H1 (cell line): ENCODE data around the gene VPS13A. TPM values are rescaled to one million over a fixed set of nuclear protein-coding genes. Genes with fewer than 3 reads are reported as not detected.

ENCODE experiments used
- CTCF ChIA-PET: fragments of 300-600 bp; sonication (Branson Sonifier 250); formaldehyde crosslinking; loops from one replicate; lab custom pipeline; 2021; ENCODE audit not compliant: partially characterized antibody; lab: Charles Lee
- POLR2A ChIA-PET: fragments of 300-600 bp; sonication (Branson Sonifier 250); formaldehyde crosslinking; loops from one replicate; lab custom pipeline; 2021; ENCODE audit warnings: inconsistent platforms; ENCODE audit not compliant: partially characterized antibody; lab: Charles Lee
- DNase-seq, 2 experiments: peaks; one replicate each; pipeline versions ENCODE4 v3.0.0 to v3.0.0-alpha.2; 2010 to 2022; ENCODE audit warnings: low spot score in 2 of 2, low read depth in 1 of 2, mixed read lengths in 1 of 2
- FAIRE-seq: peaks from 2 replicates; lab custom pipeline; 2011; peaks lifted over from hg19 to GRCh38; lab: Jason Lieb, UNC
- H2AFZ ChIP-seq: 2 replicates; pipeline ENCODE4 v1.8.1; 2012; ENCODE audit warnings: low read length, inconsistent platforms
- H2AK5ac ChIP-seq: 2 replicates; pipeline ENCODE4 v1.6.1; 2013; ENCODE audit warnings: low read depth, low read length
- H2BK120ac ChIP-seq: replicated peaks from 2 replicates; pipeline ENCODE3; 2013; ENCODE audit warnings: low read depth, low read length, inconsistent platforms
- H2BK12ac ChIP-seq: 2 replicates; pipeline ENCODE4 v1.6.1; 2013; ENCODE audit warnings: low read depth, low read length
- H2BK15ac ChIP-seq: 2 replicates; pipeline ENCODE4 v1.6.1; 2013; ENCODE audit warnings: low read length
- H2BK20ac ChIP-seq: 2 replicates; pipeline ENCODE4 v1.6.1; 2013; ENCODE audit warnings: low read length
- H2BK5ac ChIP-seq: 2 replicates; pipeline ENCODE4 v1.6.1; 2013; ENCODE audit warnings: low read depth, low read length
- H3K14ac ChIP-seq: 2 replicates; pipeline ENCODE4 v1.6.1; 2013; ENCODE audit warnings: inconsistent platforms; ENCODE audit not compliant: insufficient read length
- H3K18ac ChIP-seq: 2 replicates; pipeline ENCODE4 v1.6.1; 2013; ENCODE audit warnings: low read length; ENCODE audit errors: extremely low read depth
- H3K23ac ChIP-seq: 2 replicates; pipeline ENCODE4 v1.6.1; 2013; ENCODE audit warnings: inconsistent platforms; ENCODE audit not compliant: insufficient read length
- H3K23me2 ChIP-seq: 2 replicates; pipeline ENCODE4 v1.6.1; 2013; ENCODE audit warnings: low read depth, low read length
- H3K27ac ChIP-seq: 2 replicates; pipeline ENCODE4 v1.6.1; 2011; ENCODE audit warnings: low read depth, low read length, inconsistent platforms
- H3K27me3 ChIP-seq, 4 experiments: replicated peaks in 1 of 4; 1 replicate in 1 of 4; 2 replicates in 3 of 4; pipeline versions ENCODE4 v1.6.1 to v1.8.1; 2011 to 2013; ENCODE audit warnings: low read length in 3 of 4, mild to moderate bottlenecking in 3 of 4, inconsistent platforms in 2 of 4, mixed read lengths in 2 of 4, moderate library complexity in 1 of 4; ENCODE audit not compliant: control insufficient read depth in 3 of 4, insufficient read depth in 3 of 4; ENCODE audit errors: extremely low read depth in 1 of 4
- H3K36me3 ChIP-seq, 4 experiments: 2 replicates each; pipeline versions ENCODE4 v1.6.1 to v1.8.1; 2011 to 2013; ENCODE audit warnings: mild to moderate bottlenecking in 4 of 4, low read length in 3 of 4, moderate library complexity in 2 of 4, control low read depth in 1 of 4, inconsistent platforms in 1 of 4; ENCODE audit not compliant: insufficient read depth in 4 of 4, control insufficient read depth in 2 of 4
- H3K4ac ChIP-seq: replicated peaks from 2 replicates; pipeline ENCODE3; 2013; ENCODE audit warnings: low read length, low read depth, mixed read lengths, inconsistent platforms; ENCODE audit not compliant: insufficient read length
- H3K4me1 ChIP-seq, 4 experiments: replicated peaks in 1 of 4; 1 replicate in 1 of 4; 2 replicates in 3 of 4; pipeline versions ENCODE4 v1.6.1 to v1.8.1; 2011 to 2013; ENCODE audit warnings: low read length in 3 of 4, inconsistent platforms in 2 of 4, mixed read lengths in 1 of 4; ENCODE audit not compliant: insufficient read depth in 4 of 4, control insufficient read depth in 3 of 4
- H3K4me2 ChIP-seq, 2 experiments: 2 replicates each; pipeline versions ENCODE4 v1.6.1 to v1.8.1; 2011 to 2013; ENCODE audit warnings: low read depth in 2 of 2, low read length in 2 of 2, control low read depth in 1 of 2, inconsistent platforms in 1 of 2, mild to moderate bottlenecking in 1 of 2; ENCODE audit not compliant: insufficient read depth in 1 of 2
- H3K4me3 ChIP-seq, 4 experiments: fragments of 200-600, 300-600 bp in 1 of 4; sonication (generic), shearing (Covaris generic), sonication (Bioruptor Twin) in 1 of 4; 2 replicates each; pipeline versions ENCODE4 v1.5.1 to v1.8.1; 2011 to 2016; ENCODE audit warnings: low read length in 4 of 4, low read depth in 3 of 4, control low read depth in 2 of 4, inconsistent platforms in 2 of 4, mild to moderate bottlenecking in 2 of 4, mixed read lengths in 1 of 4, moderate library complexity in 1 of 4; ENCODE audit not compliant: insufficient read depth in 2 of 4; ENCODE audit errors: extremely low read depth in 1 of 4
- H3K56ac ChIP-seq: replicated peaks from 2 replicates; pipeline ENCODE3; 2013; ENCODE audit warnings: low read depth, mild to moderate bottlenecking, mixed read lengths, low read length, inconsistent platforms; ENCODE audit not compliant: insufficient read length
- H3K79me1 ChIP-seq: 2 replicates; pipeline ENCODE4 v1.6.1; 2013; ENCODE audit warnings: low read depth, low read length, control low read depth
- H3K79me2 ChIP-seq, 2 experiments: 2 replicates each; pipeline versions ENCODE4 v1.6.1 to v1.8.1; 2012 to 2013; ENCODE audit warnings: low read length in 2 of 2, mild to moderate bottlenecking in 2 of 2, inconsistent platforms in 1 of 2; ENCODE audit not compliant: insufficient read depth in 2 of 2, control insufficient read depth in 1 of 2
- H3K9ac ChIP-seq, 4 experiments: replicated peaks in 1 of 4; 1 replicate in 1 of 4; 2 replicates in 3 of 4; pipeline versions ENCODE4 v1.6.1 to v1.8.1; 2011 to 2013; ENCODE audit warnings: low read depth in 3 of 4, low read length in 3 of 4, control low read depth in 2 of 4, mild to moderate bottlenecking in 2 of 4, moderate library complexity in 2 of 4, inconsistent platforms in 1 of 4; ENCODE audit errors: extremely low read depth in 1 of 4
- H3K9me3 ChIP-seq, 2 experiments: 2 replicates each; pipeline versions ENCODE4 v1.6.1 to v1.8.1; 2012 to 2013; ENCODE audit warnings: mild to moderate bottlenecking in 2 of 2, moderate library complexity in 2 of 2, control low read depth in 1 of 2, inconsistent platforms in 1 of 2, low read depth in 1 of 2, low read length in 1 of 2, mixed read lengths in 1 of 2; ENCODE audit not compliant: insufficient read depth in 2 of 2
- H4K20me1 ChIP-seq, 2 experiments: replicated peaks in 1 of 2; 2 replicates each; pipeline versions ENCODE3 to v1.8.1; 2011 to 2013; ENCODE audit warnings: inconsistent platforms in 2 of 2, low read length in 2 of 2, mild to moderate bottlenecking in 1 of 2; ENCODE audit not compliant: insufficient read depth in 2 of 2, control insufficient read depth in 1 of 2
- H4K5ac ChIP-seq: 2 replicates; pipeline ENCODE4 v1.6.1; 2013; ENCODE audit warnings: low read length, low read depth, mixed read lengths, inconsistent platforms; ENCODE audit not compliant: insufficient read length
- H4K8ac ChIP-seq: 2 replicates; pipeline ENCODE4 v1.8.0; 2013; ENCODE audit warnings: mild to moderate bottlenecking, moderate library complexity, low read length, inconsistent platforms; ENCODE audit not compliant: insufficient read depth; ENCODE audit errors: extremely low read depth
- H4K91ac ChIP-seq: replicated peaks from 2 replicates; pipeline ENCODE3; 2013; ENCODE audit warnings: low read length, mixed read lengths, inconsistent platforms; ENCODE audit not compliant: insufficient read length
- BACH1 ChIP-seq: IDR thresholded peaks from 2 replicates; pipeline ENCODE4 v1.6.1; 2012; ENCODE audit warnings: low read length, improper control_type of control experiment
- CHD2 ChIP-seq: IDR thresholded peaks from 2 replicates; pipeline ENCODE4 v1.6.1; 2012; ENCODE audit warnings: low read length, improper control_type of control experiment
- FOSL1 ChIP-seq: IDR thresholded peaks from 2 replicates; pipeline ENCODE4 v1.6.1; 2011; ENCODE audit warnings: mild to moderate bottlenecking, low read depth, low read length, moderate library complexity; ENCODE audit not compliant: insufficient read depth
- GABPA ChIP-seq: IDR thresholded peaks from 2 replicates; pipeline ENCODE4 v1.6.1; 2011; ENCODE audit warnings: mild to moderate bottlenecking, low read length, moderate library complexity, borderline replicate concordance; ENCODE audit not compliant: insufficient read depth
- GTF2F1 ChIP-seq: IDR thresholded peaks from 2 replicates; pipeline ENCODE4 v1.6.1; 2012; ENCODE audit warnings: low read depth, low read length, improper control_type of control experiment, borderline replicate concordance
- KDM4A ChIP-seq: IDR thresholded peaks from one replicate; pipeline ENCODE4 v1.7.1; 2012; ENCODE audit warnings: low read depth, mild to moderate bottlenecking, moderate library complexity, low read length, inconsistent platforms; ENCODE audit not compliant: severe bottlenecking
- NRF1 ChIP-seq: IDR thresholded peaks from 2 replicates; pipeline ENCODE4 v1.6.1; 2011; ENCODE audit warnings: mild to moderate bottlenecking, low read depth, low read length, improper control_type of control experiment
- POLR2A ChIP-seq, 2 experiments: IDR thresholded peaks; 1 replicate in 1 of 2; 2 replicates in 1 of 2; pipeline ENCODE4 v1.6.1; 2011; ENCODE audit warnings: low read depth in 2 of 2, low read length in 2 of 2, mild to moderate bottlenecking in 2 of 2; ENCODE audit errors: control extremely low read depth in 1 of 2
- RFX5 ChIP-seq: IDR thresholded peaks from 2 replicates; pipeline ENCODE4 v1.6.1; 2011; ENCODE audit warnings: low read depth, low read length, improper control_type of control experiment, borderline replicate concordance
- RXRA ChIP-seq: IDR thresholded peaks from 2 replicates; pipeline ENCODE4 v1.6.1; 2011; ENCODE audit warnings: low read depth, mild to moderate bottlenecking, low read length, moderate library complexity; ENCODE audit not compliant: insufficient read depth
- SP1 ChIP-seq: IDR thresholded peaks from 2 replicates; pipeline ENCODE4 v1.6.1; 2011; ENCODE audit warnings: low read depth, low read length
- ZNF274 ChIP-seq: IDR thresholded peaks from 2 replicates; pipeline ENCODE4 v1.7.0; 2012; ENCODE audit warnings: low read length, borderline replicate concordance; ENCODE audit errors: extremely low read depth
- WGBS, 2 experiments: shearing (Covaris generic) in 1 of 2; methylation state at CpG; one replicate each; pipeline versions ENCODE4 v1.1.6 to v1.1.7; 2013 to 2015; ENCODE audit warnings: low lambda C conversion rate in 2 of 2, mixed read lengths in 2 of 2, inconsistent platforms in 1 of 2, low coverage in 1 of 2, missing lambda C conversion rate in 1 of 2; ENCODE audit not compliant: insufficient replicate concordance in 2 of 2, insufficient coverage in 1 of 2, insufficient read length in 1 of 2; ENCODE audit errors: extremely low coverage in 1 of 2, missing lambda C conversion rate in 1 of 2; 5-methylcytosine and 5-hydroxymethylcytosine counted together
- polyA plus RNA-seq, 7 experiments: library from polyadenylated mRNA; depleted of rRNA in 3 of 7; stranded (reverse) in 5 of 7; unstranded in 2 of 7; fragments of >200 nt in 5 of 7; fragments of 200-250 nt in 2 of 7; gene quantifications; 1 replicate in 5 of 7; 2 replicates in 1 of 7; 4 replicates in 1 of 7; pipeline versions ENCODE4 v1.2.1 to v1.2.3, GENCODE V29; 2011 to 2013; ENCODE audit warnings: missing spikeins in 2 of 7, mixed read lengths in 2 of 7
- total RNA-seq: library from RNA; stranded (reverse); fragmentation: NEBNext Ultra II Directional; extraction: Animal tissue kit (Norgen Biotek cat#: 25700); gene quantifications from 2 replicates; pipeline ENCODE4 v1.2.1, GENCODE V29; 2021
- TF ChIP-seq, protein P1 (sequence below): IDR thresholded peaks from 2 replicates; pipeline ENCODE4 v1.6.1; 2011; ENCODE audit warnings: low read length, improper control_type of control experiment
- TF ChIP-seq, protein P2 (sequence below): IDR thresholded peaks from 2 replicates; pipeline ENCODE4 v1.6.1; 2011; ENCODE audit warnings: low read depth, mild to moderate bottlenecking, low read length; ENCODE audit not compliant: insufficient read depth

Gene VPS13A
- total and polyA plus RNA-seq, 2 of the 8 experiments (the other 6 are each of a cell fraction or from before 2014, with no cell fraction given): 6.0 to 36.5 TPM

GRCh38 chr9:77402286-77402685 is 225.0 kb downstream of the VPS13A start:
- DNase-seq (no peak), FAIRE-seq (no peak)
- Histone ChIP-seq H2BK120ac (no peak overlapping the region), H2BK15ac (no peak overlapping the region), H3K9ac (no peak overlapping the region), H3K27me3 (no peaks in the 10 kb centered on the region), H3K14ac (no peak overlapping the region), H3K4me2 (no peak overlapping the region), H3K23me2 (no peaks in the 10 kb centered on the region), H2AK5ac (no peak overlapping the region), H3K4ac (no peak overlapping the region), H4K5ac (no peak overlapping the region), H2BK5ac (no peak overlapping the region), H2BK12ac (no peak overlapping the region), H3K9me3 (no peaks in the 10 kb centered on the region), H4K20me1 (peaks cover 0 to 2% of the 10 kb centered on the region in 2 experiments), H3K18ac (no peak overlapping the region), H4K8ac (no peak overlapping the region), H2AFZ (no peak overlapping the region), H4K91ac (no peak overlapping the region), H3K79me1 (no peaks in the 10 kb centered on the region), H2BK20ac (no peak overlapping the region), H3K79me2 (no peaks in the 10 kb centered on the region), H3K4me3 (no peak overlapping the region), H3K23ac (no peak overlapping the region), H3K27ac (no peak overlapping the region), H3K56ac (no peak overlapping the region), H3K36me3 (peaks cover 0 to 11% (median 5%) of the 10 kb centered on the region in 4 experiments; a peak in 4 of 8 replicates), H3K4me1 (no peaks in the 10 kb centered on the region)
- ChIA-PET POLR2A (no interaction called here), CTCF (no interaction called here)
- 84% methylated on average over 2 of the region's 2 CpGs; no CpG with 5 or more reads in 1 of the 2 experiments for WGBS, 2 experiments
- TF ChIP-seq, protein P1, sequence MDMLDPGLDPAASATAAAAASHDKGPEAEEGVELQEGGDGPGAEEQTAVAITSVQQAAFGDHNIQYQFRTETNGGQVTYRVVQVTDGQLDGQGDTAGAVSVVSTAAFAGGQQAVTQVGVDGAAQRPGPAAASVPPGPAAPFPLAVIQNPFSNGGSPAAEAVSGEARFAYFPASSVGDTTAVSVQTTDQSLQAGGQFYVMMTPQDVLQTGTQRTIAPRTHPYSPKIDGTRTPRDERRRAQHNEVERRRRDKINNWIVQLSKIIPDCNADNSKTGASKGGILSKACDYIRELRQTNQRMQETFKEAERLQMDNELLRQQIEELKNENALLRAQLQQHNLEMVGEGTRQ: no peak
- no peak for TF ChIP-seq GTF2F1
- TF ChIP-seq RXRA: no peak
- TF ChIP-seq FOSL1: no peak
- no peak for TF ChIP-seq SP1
- no peak for TF ChIP-seq GABPA
- TF ChIP-seq BACH1: no peak
- TF ChIP-seq CHD2: no peak
- TF ChIP-seq RFX5: no peak
- no peak for TF ChIP-seq ZNF274
- no peak for TF ChIP-seq KDM4A
- no peak for TF ChIP-seq POLR2A (IDR thresholded peaks at IDR 0.05; ENCODE audit: control extremely low read depth in 1 of 2, low read depth in 2 of 2, low read length in 2 of 2)
- TF ChIP-seq NRF1: no peak
- TF ChIP-seq, protein P2, sequence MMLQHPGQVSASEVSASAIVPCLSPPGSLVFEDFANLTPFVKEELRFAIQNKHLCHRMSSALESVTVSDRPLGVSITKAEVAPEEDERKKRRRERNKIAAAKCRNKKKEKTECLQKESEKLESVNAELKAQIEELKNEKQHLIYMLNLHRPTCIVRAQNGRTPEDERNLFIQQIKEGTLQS: no peak
